ENCODE data around the gene PLLP. TPM values are rescaled to one million over a fixed set of nuclear protein-coding genes. Genes with fewer than 3 reads are reported as not detected.

PLLP gene
- total and polyA plus RNA-seq, 9 of the 15 experiments (the other 6 are each of a cell fraction or from before 2014, with no cell fraction given) = 0.09 to 0.96 (median 0.27) TPM

DNA sequence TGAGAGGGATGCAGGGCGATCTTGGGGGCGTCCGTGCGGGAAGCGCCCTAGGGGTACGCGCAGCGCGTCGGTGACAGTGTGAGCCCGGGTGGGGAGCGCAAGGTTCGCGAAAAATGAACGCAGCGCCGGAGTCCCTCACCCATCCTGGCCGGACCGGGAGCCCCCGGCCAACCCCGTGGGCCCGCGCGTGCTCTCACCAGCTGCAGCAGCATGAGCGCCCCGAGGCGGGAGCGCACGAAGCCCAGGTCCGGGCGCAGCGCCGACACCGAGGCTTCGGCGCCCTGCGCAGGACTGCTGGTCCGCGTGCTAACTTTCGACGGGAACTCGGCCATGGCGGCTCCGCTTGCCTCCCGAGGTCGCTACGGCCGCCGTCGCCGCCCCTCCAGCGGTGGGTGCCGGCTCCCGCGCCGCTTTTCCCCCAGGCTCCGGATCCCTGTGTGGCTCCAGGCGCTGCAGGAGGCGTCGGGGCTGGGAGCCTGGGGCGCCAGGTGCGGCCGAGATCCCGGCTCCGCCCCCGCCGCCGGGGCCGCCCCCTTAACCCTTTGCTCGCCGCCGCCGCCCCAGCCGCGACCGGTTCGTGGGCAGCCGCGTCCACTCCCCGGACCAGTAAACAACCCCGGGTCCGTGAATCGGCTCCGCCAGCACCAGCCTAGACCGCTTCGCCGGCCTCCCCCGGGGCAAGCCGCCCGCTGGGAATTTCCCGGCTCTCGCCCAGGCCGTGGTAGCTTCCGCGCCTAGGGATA lies at the start of gene PLLP (continued):
- TF ChIP-seq, protein P1, sequence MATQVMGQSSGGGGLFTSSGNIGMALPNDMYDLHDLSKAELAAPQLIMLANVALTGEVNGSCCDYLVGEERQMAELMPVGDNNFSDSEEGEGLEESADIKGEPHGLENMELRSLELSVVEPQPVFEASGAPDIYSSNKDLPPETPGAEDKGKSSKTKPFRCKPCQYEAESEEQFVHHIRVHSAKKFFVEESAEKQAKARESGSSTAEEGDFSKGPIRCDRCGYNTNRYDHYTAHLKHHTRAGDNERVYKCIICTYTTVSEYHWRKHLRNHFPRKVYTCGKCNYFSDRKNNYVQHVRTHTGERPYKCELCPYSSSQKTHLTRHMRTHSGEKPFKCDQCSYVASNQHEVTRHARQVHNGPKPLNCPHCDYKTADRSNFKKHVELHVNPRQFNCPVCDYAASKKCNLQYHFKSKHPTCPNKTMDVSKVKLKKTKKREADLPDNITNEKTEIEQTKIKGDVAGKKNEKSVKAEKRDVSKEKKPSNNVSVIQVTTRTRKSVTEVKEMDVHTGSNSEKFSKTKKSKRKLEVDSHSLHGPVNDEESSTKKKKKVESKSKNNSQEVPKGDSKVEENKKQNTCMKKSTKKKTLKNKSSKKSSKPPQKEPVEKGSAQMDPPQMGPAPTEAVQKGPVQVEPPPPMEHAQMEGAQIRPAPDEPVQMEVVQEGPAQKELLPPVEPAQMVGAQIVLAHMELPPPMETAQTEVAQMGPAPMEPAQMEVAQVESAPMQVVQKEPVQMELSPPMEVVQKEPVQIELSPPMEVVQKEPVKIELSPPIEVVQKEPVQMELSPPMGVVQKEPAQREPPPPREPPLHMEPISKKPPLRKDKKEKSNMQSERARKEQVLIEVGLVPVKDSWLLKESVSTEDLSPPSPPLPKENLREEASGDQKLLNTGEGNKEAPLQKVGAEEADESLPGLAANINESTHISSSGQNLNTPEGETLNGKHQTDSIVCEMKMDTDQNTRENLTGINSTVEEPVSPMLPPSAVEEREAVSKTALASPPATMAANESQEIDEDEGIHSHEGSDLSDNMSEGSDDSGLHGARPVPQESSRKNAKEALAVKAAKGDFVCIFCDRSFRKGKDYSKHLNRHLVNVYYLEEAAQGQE (IDR thresholded peaks at IDR 0.05; ENCODE audit: borderline replicate concordance) = peak; percentile 28
- TF ChIP-seq, protein P1 (CRISPR knock-in tag; IDR thresholded peaks at IDR 0.05; ENCODE audit: low read depth) = no peak
- TF ChIP-seq HMGN3 (IDR thresholded peaks at IDR 0.05; ENCODE audit: borderline replicate concordance, extremely low read depth, insufficient read length, low read depth, low read length) (no peak), ZNF280A (IDR thresholded peaks at IDR 0.05; ENCODE audit: low read depth, partially characterized antibody) (no peak), DNMT1 (IDR thresholded peaks at IDR 0.05) (no peak), USF2 (CRISPR knock-in tag; IDR thresholded peaks at IDR 0.05) (no peak), ETS2 (tag; IDR thresholded peaks at IDR 0.05; ENCODE audit: borderline replicate concordance, poor library complexity, severe bottlenecking) (no peak), ESRRB (CRISPR knock-in tag; IDR thresholded peaks at IDR 0.05; ENCODE audit: borderline replicate concordance) (no peak), PTRF (tag; IDR thresholded peaks at IDR 0.05) (no peak), ZNF3 (CRISPR knock-in tag; IDR thresholded peaks at IDR 0.05) (no peak), SMARCC2 (IDR thresholded peaks at IDR 0.05; ENCODE audit: low read depth) (no peak; the same call in 1 of the 2 replicates), ZNF124 (CRISPR knock-in tag; IDR thresholded peaks at IDR 0.05) (peak; percentile 89; the same call in 1 of the 2 replicates)
- TF ChIP-seq, protein P2, sequence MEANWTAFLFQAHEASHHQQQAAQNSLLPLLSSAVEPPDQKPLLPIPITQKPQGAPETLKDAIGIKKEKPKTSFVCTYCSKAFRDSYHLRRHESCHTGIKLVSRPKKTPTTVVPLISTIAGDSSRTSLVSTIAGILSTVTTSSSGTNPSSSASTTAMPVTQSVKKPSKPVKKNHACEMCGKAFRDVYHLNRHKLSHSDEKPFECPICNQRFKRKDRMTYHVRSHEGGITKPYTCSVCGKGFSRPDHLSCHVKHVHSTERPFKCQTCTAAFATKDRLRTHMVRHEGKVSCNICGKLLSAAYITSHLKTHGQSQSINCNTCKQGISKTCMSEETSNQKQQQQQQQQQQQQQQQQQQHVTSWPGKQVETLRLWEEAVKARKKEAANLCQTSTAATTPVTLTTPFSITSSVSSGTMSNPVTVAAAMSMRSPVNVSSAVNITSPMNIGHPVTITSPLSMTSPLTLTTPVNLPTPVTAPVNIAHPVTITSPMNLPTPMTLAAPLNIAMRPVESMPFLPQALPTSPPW (CRISPR knock-in tag; IDR thresholded peaks at IDR 0.05) = 0 out of 2 replicates have a peak, but pooled peaks have one; percentile 35

All from K562 (cell line).